MV-4-11 (cell line): ENCODE data around the gene SEMA5A.

ENCODE experiments used
- DNase-seq: peaks from one replicate; lab custom pipeline; 2025; lab: John Stamatoyannopoulos, UW

The SEMA5A gene

GRCh38 chr5:9331372-9331771, 214.5 kb downstream of the SEMA5A start:
- DNase-seq = no peak

- DNase-seq = no peak
These were observed 216.8 kb downstream of the SEMA5A start for GRCh38 chr5:9329125-9329524.

GRCh38 chr5:9325549-9325948, 220.3 kb downstream of the SEMA5A start:
- DNase-seq = no peak

GRCh38 chr5:9324348-9325077, 221.4 kb downstream of the SEMA5A start:
- no peak for DNase-seq

DNA sequence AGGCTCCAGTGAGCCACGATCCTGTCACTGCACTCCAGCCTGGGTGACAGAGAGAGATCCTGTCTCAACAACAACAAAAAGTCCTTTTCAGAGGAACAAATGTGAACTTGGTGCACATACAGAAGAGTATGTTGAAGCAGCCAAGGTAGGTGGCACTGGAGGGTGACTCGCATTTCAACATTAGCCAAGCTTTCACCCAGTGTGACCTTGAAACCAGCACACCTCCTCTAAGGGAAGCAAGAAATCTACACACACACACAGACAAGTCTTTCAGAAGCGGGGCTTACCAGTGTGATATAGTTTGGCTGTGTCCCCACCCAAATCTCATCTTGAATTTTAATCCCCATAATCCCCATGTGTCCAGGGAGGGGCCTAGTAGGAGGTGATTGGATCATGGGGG, 225.2 kb downstream of the SEMA5A start:
- DNase-seq = no peak

DNA sequence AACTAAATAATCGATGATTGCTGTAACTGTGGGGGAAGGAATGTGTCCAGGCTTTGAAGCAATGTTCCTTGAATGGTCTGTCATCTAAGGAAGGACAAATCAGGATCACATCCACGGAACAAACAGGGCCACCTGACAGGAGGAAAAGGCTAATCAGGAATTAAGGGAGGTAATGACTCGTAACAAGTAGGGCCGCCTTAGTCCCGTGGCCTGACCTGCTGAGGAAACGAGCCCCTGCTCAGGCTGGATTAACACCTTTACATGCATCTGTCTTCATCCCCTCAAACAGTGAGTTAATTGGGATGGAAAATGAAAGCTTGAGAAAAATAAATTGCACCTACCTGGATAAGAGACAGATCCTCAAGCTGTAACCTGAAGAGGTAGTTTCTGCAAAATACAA, 227.8 kb downstream of the SEMA5A start:
- DNase-seq = no peak

DNA sequence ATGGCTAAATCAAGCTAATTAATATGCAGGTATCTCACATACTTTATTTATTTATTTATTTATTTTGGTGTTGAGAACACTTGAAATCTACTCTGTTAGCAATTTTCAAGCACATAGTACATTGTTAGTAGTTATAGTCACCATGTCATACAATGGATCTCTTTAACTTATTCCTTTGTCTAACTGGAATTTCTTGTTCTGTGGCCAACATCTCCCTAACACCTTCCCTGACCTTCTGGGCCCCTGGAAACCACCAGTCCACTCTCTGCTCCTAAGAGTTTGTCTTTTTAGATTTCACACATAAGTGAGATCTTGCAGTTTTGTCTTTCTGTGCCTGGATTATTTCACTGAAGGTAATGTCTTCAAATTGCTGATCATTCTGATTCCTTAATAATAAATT, 229.1 kb downstream of the SEMA5A start:
- DNase-seq = no peak

DNA sequence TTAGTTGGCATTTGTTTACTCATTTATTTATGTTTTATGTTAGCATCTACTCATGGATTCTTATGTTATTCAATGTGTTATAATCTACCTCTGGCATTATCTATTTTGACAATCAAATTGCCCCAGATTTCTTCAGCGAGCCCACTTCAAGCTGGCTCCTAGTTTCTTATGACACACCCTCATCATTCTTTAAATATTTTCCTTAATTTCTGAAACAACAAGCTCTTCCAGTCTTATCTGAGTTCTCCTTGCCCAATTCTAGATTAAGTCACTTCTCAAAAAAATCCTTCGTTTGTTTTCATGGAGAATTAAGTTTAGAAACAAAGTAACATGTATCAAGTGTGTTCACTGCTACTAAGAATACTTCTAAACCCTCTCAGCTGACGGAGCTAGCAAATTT, 229.8 kb downstream of the SEMA5A start:
- no peak for DNase-seq

DNA sequence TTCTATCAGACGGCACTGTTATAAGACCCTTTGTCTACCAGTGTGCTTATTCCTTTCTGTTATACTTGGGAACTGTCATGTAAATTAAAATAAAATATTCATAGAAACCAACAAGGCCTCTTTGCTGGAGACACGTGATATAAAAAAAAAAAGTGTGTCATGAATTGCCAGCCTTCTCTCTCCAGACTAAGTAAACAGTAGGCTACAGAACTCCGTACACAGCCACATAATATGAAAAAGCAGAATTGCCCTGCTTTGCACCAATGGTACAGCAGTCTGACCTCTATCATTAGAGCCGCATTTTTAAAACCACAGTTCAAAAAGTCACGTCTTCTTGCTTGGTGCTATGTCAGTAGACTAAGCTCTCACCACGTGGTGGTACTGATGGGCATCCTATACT, 231.3 kb downstream of the SEMA5A start:
- DNase-seq = no peak

DNA sequence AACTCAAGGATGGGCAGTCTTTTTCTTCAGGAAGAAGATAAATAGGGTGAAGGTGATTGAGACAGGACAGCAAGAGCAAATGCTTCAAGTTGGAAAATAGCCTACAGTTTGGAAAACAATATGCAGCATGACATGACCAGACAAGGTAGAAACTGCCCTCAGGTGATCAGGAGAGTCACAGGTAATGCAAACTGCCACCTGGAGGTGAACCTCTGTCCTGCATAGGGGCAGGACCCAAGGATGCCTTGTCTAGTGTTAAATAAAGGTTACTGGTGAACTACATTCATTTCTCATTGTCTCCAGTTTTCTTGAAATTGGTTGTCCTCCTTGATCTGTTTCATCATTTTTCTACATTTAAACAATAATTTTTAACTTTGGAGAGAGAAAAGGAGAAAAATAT, 232.1 kb downstream of the SEMA5A start:
- no peak for DNase-seq

- no peak for DNase-seq
These were observed 238.7 kb downstream of the SEMA5A start for GRCh38 chr5:9307150-9307549.

DNA sequence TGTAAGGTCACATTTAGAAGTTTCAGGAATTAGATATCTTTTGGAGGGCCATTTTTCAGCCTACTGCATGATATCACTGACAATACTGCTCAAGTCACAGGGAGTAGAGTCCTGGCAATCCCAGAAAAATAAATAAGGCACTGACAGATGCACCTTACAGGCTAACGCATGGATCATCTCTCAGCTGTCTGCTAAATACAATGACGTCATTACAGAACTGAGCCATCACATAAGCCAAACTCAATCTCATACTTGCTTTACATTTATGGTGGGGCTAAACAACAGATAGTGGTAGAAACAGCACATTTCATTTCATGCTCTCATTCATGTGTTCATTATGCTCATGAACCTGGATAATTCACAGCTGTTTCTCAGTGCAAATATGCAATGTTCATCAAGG, 243.7 kb downstream of the SEMA5A start:
- DNase-seq = no peak

DNA sequence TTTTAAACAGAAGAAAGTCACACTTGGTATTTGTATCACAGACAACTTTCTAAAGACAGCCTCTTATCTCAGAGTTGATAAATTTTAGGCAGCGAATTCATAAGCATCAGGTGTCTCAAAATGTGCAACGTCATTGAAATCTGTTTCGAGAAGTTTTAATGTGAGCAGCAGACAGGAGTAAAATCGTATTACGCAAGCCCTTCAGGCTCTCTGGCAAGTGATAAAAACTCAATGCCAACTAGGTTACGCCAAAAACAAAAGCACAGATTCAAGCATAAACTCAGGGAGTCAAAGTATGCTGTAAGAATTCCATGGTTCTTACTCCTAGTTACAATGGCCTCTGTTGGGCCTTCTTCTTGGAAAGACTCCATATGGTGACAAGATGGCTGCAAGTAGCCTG, 244.7 kb downstream of the SEMA5A start:
- no peak for DNase-seq

DNA sequence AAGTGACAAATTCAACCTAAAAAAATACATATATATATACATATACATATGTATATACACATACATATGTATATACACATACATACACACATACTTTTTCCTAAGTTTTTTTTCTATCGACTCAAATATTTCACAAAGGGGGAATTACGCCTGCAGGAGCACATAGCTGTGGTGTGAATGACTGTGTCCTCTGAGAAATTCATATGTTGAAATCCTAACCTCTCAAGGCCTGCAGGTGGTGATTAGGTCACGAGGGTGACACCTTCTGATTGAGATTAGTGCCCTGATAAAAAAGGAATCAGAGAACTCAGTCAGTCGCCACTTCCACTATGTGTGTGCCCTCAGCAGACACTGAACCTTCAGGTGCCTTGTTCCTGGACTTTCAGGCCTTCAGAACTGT, 248.7 kb downstream of the SEMA5A start:
- DNase-seq = no peak

DNA sequence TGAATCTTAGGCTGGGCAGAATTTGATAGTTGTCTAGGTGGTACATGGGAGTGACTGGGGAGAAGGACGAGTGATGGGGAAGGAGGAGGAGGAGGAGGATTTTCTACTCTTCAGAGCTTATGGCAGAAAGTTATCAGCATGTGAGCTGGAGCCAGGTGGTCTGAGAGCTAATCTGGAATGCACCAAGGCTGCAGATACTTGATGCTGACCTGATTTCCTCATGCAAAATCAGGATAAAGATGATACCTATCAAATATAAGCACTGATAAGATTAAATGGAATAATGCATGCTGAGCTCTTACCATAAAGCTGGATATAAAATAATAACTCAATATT, 250.4 kb downstream of the SEMA5A start:
- no peak for DNase-seq

- no peak for DNase-seq
These were observed 250.9 kb downstream of the SEMA5A start for GRCh38 chr5:9294793-9295465.

GRCh38 chr5:9288234-9288633, 257.6 kb downstream of the SEMA5A start:
- no peak for DNase-seq

DNA sequence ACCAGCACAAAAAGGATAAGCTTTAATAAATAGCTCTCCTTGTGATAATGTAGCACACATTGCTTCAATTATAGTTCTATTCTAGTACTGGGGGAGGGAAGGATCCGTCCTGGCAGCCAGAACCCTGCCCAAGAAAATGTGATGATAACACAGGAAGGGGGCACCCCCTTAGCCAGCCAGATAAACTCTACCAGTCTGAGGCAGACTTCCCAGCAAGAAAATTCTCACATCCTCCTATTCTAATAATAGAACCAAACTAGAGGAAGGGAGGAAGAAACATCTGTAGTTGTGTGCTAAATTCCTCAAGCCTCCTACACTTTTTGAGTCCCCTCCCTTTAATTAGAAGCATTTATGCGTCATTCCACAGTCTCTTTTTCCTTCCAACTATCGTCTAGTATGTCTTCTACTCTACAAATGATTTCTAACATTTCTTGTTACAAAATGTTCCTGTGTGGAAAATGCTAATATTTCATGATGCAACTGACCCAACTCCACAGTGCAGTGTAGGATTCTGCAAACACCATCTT, 261.0 kb downstream of the SEMA5A start:
- DNase-seq = no peak

- no peak for DNase-seq
These were observed 261.6 kb downstream of the SEMA5A start for GRCh38 chr5:9284272-9284671.

GRCh38 chr5:9283473-9283872, 262.4 kb downstream of the SEMA5A start:
- no peak for DNase-seq

DNA sequence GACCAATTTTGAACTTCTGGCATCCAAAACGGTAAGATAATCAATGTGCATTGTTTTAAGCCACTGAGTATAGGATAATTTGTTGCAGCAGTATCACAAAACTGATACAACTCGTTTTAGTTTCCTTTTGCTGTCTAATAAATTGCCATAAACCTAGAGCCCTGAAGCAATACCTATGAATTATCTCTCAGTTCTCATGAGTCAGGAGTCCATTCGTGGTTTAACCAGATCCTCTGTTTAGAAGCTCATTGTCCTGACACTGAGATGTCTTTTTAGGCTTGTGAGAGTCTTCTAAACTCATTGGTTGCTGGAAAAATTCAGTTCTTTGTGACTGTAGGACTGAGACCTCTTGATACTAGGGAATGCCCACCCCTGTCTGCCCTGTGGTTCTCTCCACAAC, 262.9 kb downstream of the SEMA5A start:
- DNase-seq = no peak

GRCh38 chr5:9282211-9282610, 263.7 kb downstream of the SEMA5A start:
- no peak for DNase-seq

GRCh38 chr5:9279774-9280173, 266.1 kb downstream of the SEMA5A start:
- DNase-seq = no peak
